DMS 273 treated with DMSO at 0.1 percent for 48 hours (cell line): ENCODE data around the gene PEX26.
"Not testable (repeated sequence)": the region's sequence is repeated elsewhere in the genome, so short reads cannot be mapped to it uniquely, and the experiment has no call there.

ENCODE experiments used
- DNase-seq: peaks from one replicate; lab custom pipeline; 2025; lab: John Stamatoyannopoulos, UW

PEX26 gene

DNA sequence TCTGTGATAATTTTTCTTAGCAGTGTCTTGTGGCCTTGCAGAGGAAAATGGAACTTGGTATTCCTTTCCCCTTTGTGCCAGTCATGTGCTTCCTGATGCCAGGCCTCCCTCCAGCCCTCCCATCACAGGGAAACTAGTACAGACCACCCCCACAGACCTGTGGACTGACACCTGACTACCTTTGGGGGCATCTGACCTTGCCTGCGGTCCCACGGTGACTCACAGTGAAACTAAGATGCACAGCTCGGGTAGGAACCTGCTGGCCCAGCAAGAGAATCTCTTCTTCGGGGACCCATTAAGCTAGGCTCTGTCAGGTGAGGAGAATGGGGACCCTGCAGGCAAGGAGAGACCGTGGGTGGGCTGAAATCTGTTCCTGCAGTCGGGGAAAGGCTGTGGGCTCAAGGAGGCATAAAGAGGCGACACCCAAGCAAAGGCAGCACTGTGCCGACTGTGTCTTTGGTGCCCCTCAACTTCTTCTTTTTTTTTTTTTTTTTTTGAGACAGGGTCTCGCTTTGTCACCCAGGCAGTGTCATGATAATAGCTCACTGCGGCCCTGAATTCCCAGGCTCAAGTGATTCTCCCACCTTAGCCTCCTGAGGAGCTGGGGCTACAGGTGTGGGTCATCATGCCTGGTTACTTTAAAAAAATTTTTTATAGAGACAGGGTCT, 20.8 kb upstream of the PEX26 start:
- DNase-seq, result no peak

DNA sequence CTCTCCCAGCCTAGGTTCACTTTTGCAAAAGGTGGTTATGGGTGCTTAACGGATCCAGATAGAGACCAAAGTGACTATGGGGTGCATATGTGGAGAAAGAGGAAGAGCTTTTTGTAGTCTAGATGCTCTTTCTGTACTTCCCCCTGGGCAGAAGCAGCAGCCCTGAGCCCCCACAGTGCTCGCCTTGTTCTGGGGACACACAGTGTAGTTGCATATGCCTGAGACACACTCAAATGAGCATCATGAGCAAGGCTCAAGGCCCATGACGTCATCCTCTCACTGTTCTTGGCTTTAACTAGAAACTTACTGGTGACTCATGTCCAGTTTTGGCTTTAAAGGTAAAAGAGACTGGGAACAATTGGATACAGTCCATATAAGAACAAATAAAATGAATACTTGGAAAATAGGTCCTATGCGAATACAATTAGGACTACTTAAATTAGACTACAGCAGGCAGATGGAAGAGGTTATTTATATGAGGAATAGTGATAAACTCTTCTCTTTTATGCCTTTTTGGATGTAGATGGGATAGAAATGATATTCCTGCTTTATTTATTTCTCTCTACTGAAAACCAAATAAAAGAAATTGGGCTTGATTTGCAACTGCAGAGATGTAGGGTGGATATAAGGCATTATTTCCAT, 20.1 kb upstream of the PEX26 start:
- DNase-seq, result no peak

GRCh38 chr22:18058371-18059093, 19.3 kb upstream of the PEX26 start:
- DNase-seq, result no peak

DNA sequence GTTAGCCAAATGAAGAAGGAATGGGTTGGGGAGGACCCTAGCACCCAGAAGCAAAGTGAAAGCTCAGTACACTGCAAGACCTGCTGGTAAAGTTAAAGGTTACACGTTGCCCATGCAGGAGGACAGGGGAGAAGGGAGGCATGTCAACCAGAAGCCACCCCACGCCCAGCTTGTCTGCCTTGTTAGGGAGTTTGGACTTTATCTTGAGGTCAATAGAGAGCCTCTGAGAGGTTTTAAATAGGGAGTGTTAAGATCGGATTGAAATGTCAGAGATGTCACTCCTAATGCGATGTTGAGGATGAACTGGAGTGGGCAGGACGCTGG, 18.7 kb upstream of the PEX26 start:
- DNase-seq, result no peak

GRCh38 chr22:18059473-18059872, 18.3 kb upstream of the PEX26 start:
- no peak for DNase-seq

GRCh38 chr22:18059991-18060390, 17.8 kb upstream of the PEX26 start:
- DNase-seq, result no peak

DNA sequence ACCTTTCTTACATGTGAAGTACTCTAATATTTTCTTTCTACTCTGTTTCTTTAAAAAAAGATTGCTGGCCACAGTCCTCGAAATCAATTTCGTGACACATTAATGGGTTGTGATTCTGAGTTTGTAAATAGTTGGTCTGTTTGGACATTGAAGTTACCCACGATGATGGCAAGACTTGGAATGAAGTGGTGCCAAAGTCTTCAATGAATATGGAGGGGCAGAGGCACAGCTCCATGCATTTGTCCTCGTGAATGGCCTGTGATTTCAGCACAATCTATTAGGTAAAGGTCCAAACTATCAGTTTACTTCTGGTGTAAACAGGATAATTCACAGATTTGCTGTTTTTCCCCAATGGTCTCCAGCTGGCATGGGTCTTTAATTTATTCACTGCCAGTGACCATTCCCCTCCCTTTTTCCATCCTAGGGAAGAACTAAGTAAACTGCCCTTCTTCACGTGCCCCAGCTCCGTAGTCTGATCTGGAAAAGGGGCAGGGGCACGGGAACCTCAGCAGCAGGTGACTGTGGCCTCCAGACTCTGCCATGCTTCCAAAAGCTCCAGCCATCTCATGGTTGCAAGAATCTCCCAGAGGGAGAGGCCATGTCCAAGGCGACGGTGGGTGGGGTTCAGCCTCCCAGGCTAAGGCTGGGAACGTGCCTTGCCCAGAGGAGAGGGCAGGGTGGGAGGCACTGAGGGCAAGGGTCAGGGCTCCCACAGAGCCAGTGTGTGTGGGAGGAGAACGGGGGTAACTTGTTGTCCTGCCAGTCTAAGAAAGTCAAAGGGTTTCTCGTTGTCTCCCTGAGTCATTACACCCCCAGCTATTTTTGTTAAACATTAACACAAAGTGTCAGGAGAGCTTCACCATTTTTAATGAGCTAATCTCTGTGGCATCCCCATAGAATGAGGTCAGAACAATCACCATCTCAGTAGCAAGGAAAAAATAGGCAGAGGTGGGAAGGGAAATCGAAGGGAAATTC, 16.9 kb upstream of the PEX26 start:
- DNase-seq, result no peak

- DNase-seq, result no peak
Observed at GRCh38 chr22:18062421-18062820, 15.4 kb upstream of the PEX26 start.

- DNase-seq, result no peak
Observed at GRCh38 chr22:18063306-18063705, 14.5 kb upstream of the PEX26 start.

DNA sequence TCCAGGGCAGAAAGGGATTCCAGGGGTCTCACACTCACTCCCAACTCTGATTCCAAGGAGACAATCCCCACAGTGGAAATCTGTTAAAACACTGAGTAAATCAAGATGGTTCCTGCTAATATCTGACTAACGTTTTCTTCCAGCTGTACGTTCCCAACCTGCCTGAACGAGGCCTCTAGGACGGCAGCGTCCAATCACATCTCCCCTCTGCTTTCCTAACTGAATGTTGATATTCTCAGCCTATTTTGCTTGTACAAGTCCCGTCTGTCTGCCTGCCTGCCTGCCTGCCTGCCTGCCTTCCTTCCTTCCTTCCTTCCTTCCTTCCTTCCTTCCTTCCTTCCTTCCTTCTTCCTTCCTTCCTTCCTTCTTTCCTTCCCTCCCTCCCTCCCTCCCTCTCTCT, 14.1 kb upstream of the PEX26 start:
- not testable (repeated sequence) for DNase-seq

- no peak for DNase-seq
Observed at GRCh38 chr22:18064636-18065035, 13.2 kb upstream of the PEX26 start.

DNA sequence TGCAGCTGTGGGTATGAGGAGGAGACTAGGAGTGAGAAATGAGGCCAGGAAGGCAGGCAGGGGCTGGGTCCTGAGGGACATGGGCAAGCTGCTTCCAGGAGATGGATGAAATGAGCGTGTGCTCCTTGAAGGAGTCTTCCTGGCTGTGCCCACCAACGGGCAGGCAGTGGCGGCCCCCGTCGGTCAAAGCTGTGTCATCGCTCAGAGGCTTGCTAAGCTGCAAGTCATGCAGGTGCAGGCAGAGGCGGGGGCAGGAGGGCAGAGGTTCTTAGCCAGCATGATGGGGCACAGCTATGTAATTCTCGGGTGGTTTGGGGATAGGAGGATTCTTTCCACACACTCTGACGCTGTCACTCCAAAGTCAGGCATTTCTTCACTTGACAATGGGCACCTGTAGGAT, 12.5 kb upstream of the PEX26 start:
- no peak for DNase-seq

DNA sequence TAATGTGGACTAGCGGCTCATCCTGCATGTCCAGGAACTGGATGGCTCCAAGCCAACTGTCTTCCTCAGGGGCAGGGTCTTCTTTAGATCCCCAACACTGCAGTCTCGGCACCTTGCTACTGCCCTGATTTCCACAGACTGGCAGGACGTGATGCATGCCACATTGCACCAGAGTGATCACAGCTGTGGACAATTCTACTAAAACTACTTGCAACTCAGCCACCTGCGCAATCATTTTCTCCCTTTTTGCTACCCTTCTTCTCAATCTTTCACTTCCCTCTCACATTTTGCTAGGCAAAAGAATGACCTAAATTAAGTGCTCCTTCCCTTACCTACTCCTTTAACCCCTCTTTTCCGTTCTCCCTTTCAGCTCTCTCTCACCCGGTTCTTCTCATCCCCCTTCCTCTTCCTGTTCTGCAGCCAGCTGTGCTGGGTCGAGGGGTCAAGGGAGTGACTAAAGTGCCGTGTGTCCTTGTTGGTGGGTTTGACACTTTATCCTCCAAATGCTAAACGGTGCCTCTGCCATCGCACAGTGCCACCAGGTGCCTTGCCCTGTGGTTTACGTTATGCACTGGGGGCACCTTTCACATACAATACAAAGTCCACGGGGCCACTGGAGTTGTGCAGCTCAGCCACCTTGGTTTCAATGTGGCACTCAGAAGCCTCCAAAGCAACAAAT, 11.5 kb upstream of the PEX26 start:
- DNase-seq, result no peak

- no peak for DNase-seq
Observed at GRCh38 chr22:18067121-18067520, 10.7 kb upstream of the PEX26 start.

GRCh38 chr22:18067548-18068341, 10.0 kb upstream of the PEX26 start:
- DNase-seq, result no peak

DNA sequence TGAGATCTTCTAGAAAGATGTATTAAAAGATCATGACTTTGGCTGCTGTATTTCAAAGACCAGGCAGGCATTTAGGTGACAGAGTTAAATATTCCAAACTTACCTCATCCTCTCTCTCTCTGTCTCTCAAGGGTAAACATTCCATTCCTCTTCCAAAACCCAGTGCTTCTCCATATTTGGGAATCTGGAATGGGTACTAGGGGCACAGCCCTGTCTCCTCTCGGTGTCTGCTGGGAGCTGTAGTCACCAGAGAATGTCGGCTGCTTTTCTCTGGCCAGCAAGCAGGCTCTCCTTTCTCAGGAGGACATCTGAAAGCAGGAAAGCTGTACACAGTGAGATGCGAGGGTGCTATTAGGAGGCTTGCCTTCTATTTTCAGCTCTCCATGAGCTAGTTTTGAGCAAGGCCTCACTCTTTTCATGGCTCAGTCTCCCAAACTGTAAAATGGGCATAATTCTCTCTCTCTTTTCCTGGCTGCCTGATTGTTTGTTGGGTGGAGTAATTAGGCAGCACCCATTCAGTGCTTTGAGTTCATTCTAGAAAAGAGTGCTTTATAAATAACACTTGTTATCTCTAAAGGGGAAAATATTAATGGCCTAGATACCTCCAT, 9.3 kb upstream of the PEX26 start:
- no peak for DNase-seq

GRCh38 chr22:18069041-18069440, 8.7 kb upstream of the PEX26 start:
- no peak for DNase-seq

GRCh38 chr22:18070041-18070440, 7.7 kb upstream of the PEX26 start:
- no peak for DNase-seq

DNA sequence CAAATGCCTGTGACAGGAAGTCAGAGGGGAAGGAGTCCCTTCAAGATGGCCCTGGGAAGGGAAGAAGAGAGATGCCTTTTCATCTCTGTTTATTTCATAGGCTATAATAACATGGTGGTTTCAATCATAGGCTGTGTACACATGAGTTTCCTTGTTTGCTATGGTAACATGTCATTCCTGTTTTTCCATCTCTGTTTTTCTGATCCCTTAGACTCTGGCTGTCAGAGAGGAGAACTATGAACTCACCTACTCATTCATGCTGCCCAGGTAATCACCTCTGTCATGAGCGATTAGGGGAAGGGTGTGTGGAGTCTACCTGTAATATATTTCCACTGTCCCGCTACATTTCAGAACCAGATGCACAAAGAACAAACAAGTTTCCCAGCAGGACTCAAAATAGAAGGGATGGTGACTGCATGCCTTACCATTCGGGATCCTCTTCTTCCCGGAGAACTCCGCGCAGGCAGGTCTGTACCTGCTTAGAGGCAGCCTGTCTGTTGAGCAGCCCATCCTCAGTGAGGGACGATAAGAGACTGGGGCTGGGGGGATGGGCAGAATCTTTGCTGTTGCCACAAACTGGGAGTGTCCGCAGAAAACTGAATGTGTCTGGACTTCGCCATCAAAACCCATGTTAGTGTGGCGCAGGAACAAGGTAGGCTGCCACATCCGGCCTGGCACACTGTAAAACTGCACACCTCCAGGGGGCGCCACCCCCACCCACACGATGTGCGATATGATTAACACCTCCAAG, 7.1 kb upstream of the PEX26 start:
- DNase-seq, result no peak
